ENCODE data around the gene SLC19A1. TPM values are rescaled to one million over a fixed set of nuclear protein-coding genes. Genes with fewer than 3 reads are reported as not detected.

The SLC19A1 gene
- total and polyA plus RNA-seq, 4 donors, result 8.4 to 28.0 (median 13.0) TPM

- Histone ChIP-seq H3K27me3 (ENCODE audit: control insufficient read depth in 4 of 4, insufficient read depth in 4 of 4, low read length in 3 of 4) (peaks cover 0 to 3% (median under 1%) of the 10 kb centered on the region in 4 donors), H3K27ac (ENCODE audit: low read depth in 1 of 2, low read length in 2 of 2) (no peak overlapping the region), H3K36me3 (ENCODE audit: control insufficient read depth in 4 of 4, insufficient read depth in 3 of 4, low read depth in 1 of 4, low read length in 3 of 4) (no peaks in the 10 kb centered on the region), H3K9me3 (ENCODE audit: control insufficient read depth in 4 of 4, low read length in 3 of 4) (peaks cover 5 to 10% (median 8%) of the 10 kb centered on the region in 4 donors), H3K9ac (ENCODE audit: low read depth in 1 of 2, low read length in 2 of 2) (no peak overlapping the region), H3K4me3 (ENCODE audit: low read depth in 1 of 3, low read length in 3 of 3) (no peak overlapping the region), H3K4me1 (ENCODE audit: control insufficient read depth in 4 of 4, insufficient read depth in 4 of 4, low read length in 3 of 4) (peaks cover 0 to 5% (median 3%) of the 10 kb centered on the region in 4 donors)
- TF ChIP-seq EGR1 (IDR thresholded peaks at IDR 0.05; ENCODE audit: low read depth in 2 of 2) (no peak), CTCF (IDR thresholded peaks at IDR 0.05; ENCODE audit: low read depth, low read length, missing input control) (no peak), RAD21 (IDR thresholded peaks at IDR 0.05) (no peak), REST (IDR thresholded peaks at IDR 0.05) (no peak)
- DNase-seq (ENCODE audit: low spot score), result no peak
- 88% methylated on average over 5 of the region's 5 CpGs for WGBS
Observed at GRCh38 chr21:45588871-45589491, 46.7 kb upstream of the SLC19A1 start.

GRCh38 chr21:45588086-45588825 is 46.0 kb upstream of the SLC19A1 start:
- Histone ChIP-seq H3K9ac (ENCODE audit: low read depth in 1 of 2, low read length in 2 of 2) (no peak overlapping the region), H3K4me3 (ENCODE audit: low read depth in 1 of 3, low read length in 3 of 3) (no peak overlapping the region), H3K27me3 (ENCODE audit: control insufficient read depth in 4 of 4, insufficient read depth in 4 of 4, low read length in 3 of 4) (peaks cover 0 to 3% (median 1%) of the 10 kb centered on the region in 4 donors), H3K9me3 (ENCODE audit: control insufficient read depth in 4 of 4, low read length in 3 of 4) (peaks cover 5 to 10% (median 8%) of the 10 kb centered on the region in 4 donors), H3K36me3 (ENCODE audit: control insufficient read depth in 4 of 4, insufficient read depth in 3 of 4, low read depth in 1 of 4, low read length in 3 of 4) (no peaks in the 10 kb centered on the region), H3K4me1 (ENCODE audit: control insufficient read depth in 4 of 4, insufficient read depth in 4 of 4, low read length in 3 of 4) (peaks cover 0 to 5% (median 3%) of the 10 kb centered on the region in 4 donors), H3K27ac (ENCODE audit: low read depth in 1 of 2, low read length in 2 of 2) (no peak overlapping the region)
- no peak for TF ChIP-seq MAX (IDR thresholded peaks at IDR 0.05)
- TF ChIP-seq EGR1 (IDR thresholded peaks at IDR 0.05; ENCODE audit: low read depth in 2 of 2), result no peak
- TF ChIP-seq YY1 (IDR thresholded peaks at IDR 0.05), result no peak
- 82% methylated on average over 10 of the region's 10 CpGs for WGBS
- DNase-seq (ENCODE audit: low spot score), result no peak

GRCh38 chr21:45586289-45586858 is 44.1 kb upstream of the SLC19A1 start:
- Histone ChIP-seq H3K27ac (ENCODE audit: low read depth in 1 of 2, low read length in 2 of 2) (no peak overlapping the region), H3K9ac (ENCODE audit: low read depth in 1 of 2, low read length in 2 of 2) (no peak overlapping the region), H3K36me3 (ENCODE audit: control insufficient read depth in 4 of 4, insufficient read depth in 3 of 4, low read depth in 1 of 4, low read length in 3 of 4) (no peaks in the 10 kb centered on the region), H3K4me3 (ENCODE audit: low read depth in 1 of 3, low read length in 3 of 3) (no peak overlapping the region), H3K27me3 (ENCODE audit: control insufficient read depth in 4 of 4, insufficient read depth in 4 of 4, low read length in 3 of 4) (peaks cover 0 to 3% (median 1%) of the 10 kb centered on the region in 4 donors), H3K4me1 (ENCODE audit: control insufficient read depth in 4 of 4, insufficient read depth in 4 of 4, low read length in 3 of 4) (peaks cover 0 to 5% (median 3%) of the 10 kb centered on the region in 4 donors), H3K9me3 (ENCODE audit: control insufficient read depth in 4 of 4, low read length in 3 of 4) (peaks cover 7 to 10% (median 10%) of the 10 kb centered on the region in 4 donors)
- no peak for DNase-seq (ENCODE audit: low spot score)
- 72% methylated on average over 5 of the region's 5 CpGs for WGBS
- TF ChIP-seq ZBTB33 (IDR thresholded peaks at IDR 0.05) (no peak), REST (IDR thresholded peaks at IDR 0.05) (no peak), FOXA1 (IDR thresholded peaks at IDR 0.05) (no peak), SP1 (IDR thresholded peaks at IDR 0.05) (no peak), GABPA (IDR thresholded peaks at IDR 0.05 in 1 of 2, conservative IDR thresholded peaks at IDR 0.05 in 1 of 2) (no peak), RAD21 (IDR thresholded peaks at IDR 0.05) (no peak), FOXA2 (IDR thresholded peaks at IDR 0.05) (no peak), MAX (IDR thresholded peaks at IDR 0.05) (no peak), JUND (IDR thresholded peaks at IDR 0.05) (no peak), YY1 (IDR thresholded peaks at IDR 0.05) (no peak)
